Central memory CD8-positive, alpha-beta T cell (primary cell): ENCODE results near the gene SVIP.

Source experiments
- ATAC-seq: fragments of 150-1000 bp; cut with Tn5 transposase; replicated peaks from 2 replicates; pipeline ENCODE4 v1.10.0; 2022; ENCODE audit warnings: mild to moderate bottlenecking, moderate FRiP score, moderate number of reproducible peaks; ENCODE audit not compliant: poor library complexity, severe bottlenecking; ENCODE audit errors: extremely low read depth
- DNase-seq, 2 donors: peaks; one replicate each; pipeline ENCODE4 v3.0.0; 2021; ENCODE audit warnings: low spot score in 2 of 2
- H3K27ac Mint-ChIP-seq: one replicate; pipeline ENCODE4 v1.8.0; 2022; ENCODE audit warnings: low read depth, mild to moderate bottlenecking, moderate library complexity, mixed read lengths
- H3K27me3 Mint-ChIP-seq: one replicate; pipeline ENCODE4 v1.8.0; 2022; ENCODE audit warnings: mixed read lengths
- H3K36me3 Mint-ChIP-seq: one replicate; pipeline ENCODE4 v1.8.0; 2022; ENCODE audit warnings: mild to moderate bottlenecking, moderate library complexity, mixed read lengths; ENCODE audit not compliant: insufficient read depth
- H3K4me1 Mint-ChIP-seq: one replicate; pipeline ENCODE4 v1.8.0; 2022; ENCODE audit warnings: mixed read lengths
- H3K4me3 Mint-ChIP-seq: one replicate; pipeline ENCODE4 v1.8.0; 2022; ENCODE audit warnings: mild to moderate bottlenecking, moderate library complexity, mixed read lengths
- H3K9me3 Mint-ChIP-seq: one replicate; pipeline ENCODE4 v1.8.0; 2022; ENCODE audit warnings: mixed read lengths

SVIP gene

DNA sequence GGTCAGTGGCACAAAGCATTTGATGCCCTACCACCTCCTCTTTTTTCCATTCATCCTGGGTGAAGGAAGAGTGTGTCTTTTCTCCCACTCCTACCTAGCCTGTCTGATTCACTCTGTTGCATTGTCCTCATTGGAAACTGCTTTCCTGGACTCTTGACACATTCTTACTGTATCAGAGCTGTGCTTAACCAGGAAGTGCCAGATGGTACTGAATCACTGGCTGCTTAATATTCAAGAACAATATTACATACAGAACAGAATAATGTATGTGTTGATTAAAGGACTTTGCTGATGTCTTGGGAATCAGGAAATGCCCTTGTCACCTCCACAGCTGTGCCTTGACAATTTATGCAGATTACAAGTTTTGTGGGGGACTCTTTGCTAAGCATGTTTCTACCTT is 44.4 kb downstream of the SVIP start:
- no peak overlapping the region for H3K4me3 Mint-ChIP-seq
- no peaks in the 10 kb centered on the region for H3K36me3 Mint-ChIP-seq
- H3K27ac Mint-ChIP-seq = no peak overlapping the region
- DNase-seq (no peak), ATAC-seq (no peak)
- no peaks in the 10 kb centered on the region for H3K4me1 Mint-ChIP-seq
- H3K9me3 Mint-ChIP-seq = no peaks in the 10 kb centered on the region
- H3K27me3 Mint-ChIP-seq = peaks cover 8% of the 10 kb centered on the region

DNA sequence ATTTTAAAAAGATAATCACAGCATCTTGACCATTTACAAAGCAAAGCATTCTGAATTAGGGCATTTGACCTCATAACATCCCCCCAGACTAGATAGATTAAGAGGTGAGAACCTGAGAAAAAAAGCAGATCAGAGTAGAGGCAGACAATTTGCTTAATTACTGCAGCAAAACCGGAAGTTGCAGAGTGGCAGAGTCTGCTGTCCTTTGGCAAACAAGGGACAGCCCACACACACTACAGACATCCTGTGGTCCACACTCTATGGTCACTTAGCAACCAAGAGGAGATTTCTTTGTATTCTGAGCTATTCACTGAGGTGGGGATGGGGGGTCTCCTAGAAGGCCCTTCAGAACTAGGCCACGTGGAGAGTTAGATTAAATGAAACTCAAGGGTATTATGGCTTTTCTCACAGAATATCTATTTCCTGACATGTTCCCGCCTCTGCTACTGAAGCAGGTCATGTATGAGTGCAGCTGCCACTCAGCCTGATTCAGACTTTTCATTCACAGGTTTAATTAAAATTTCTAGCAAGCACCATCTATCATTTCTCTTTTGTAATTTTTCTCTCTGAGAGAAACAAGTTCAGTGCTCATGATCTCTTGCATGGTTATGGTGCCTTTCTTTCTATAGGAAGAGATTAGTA is 48.5 kb downstream of the SVIP start:
- ATAC-seq (peak; percentile 52), DNase-seq (no peak)
- no peak overlapping the region for H3K27ac Mint-ChIP-seq
- H3K27me3 Mint-ChIP-seq = peaks cover 23% of the 10 kb centered on the region
- H3K4me1 Mint-ChIP-seq = no peaks in the 10 kb centered on the region
- no peaks in the 10 kb centered on the region for H3K9me3 Mint-ChIP-seq
- no peak overlapping the region for H3K4me3 Mint-ChIP-seq
- no peaks in the 10 kb centered on the region for H3K36me3 Mint-ChIP-seq

DNA sequence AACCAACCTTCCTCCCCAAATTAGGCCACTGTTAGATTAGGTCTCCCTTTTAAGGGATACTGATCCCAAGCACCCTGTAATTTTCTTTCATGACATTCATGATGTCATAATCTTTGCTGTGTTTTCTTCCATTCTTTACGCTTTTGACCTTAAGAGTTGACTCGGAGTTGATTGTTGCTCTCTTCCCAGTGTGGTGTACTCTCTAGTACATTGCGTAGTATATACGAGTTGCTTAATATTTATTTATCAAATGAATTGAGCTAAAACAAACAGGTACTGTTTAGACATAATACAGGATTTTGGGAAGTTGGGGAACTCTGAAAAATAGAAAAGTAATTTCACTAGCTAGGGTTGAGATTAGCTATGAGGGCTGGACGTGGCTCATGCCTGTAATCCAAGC is 49.8 kb downstream of the SVIP start:
- ATAC-seq (no peak), DNase-seq (no peak)
- H3K27ac Mint-ChIP-seq = no peak overlapping the region
- no peaks in the 10 kb centered on the region for H3K36me3 Mint-ChIP-seq
- H3K4me1 Mint-ChIP-seq = peaks cover 2% of the 10 kb centered on the region
- no peak overlapping the region for H3K4me3 Mint-ChIP-seq
- peaks cover 28% of the 10 kb centered on the region for H3K27me3 Mint-ChIP-seq
- H3K9me3 Mint-ChIP-seq = no peaks in the 10 kb centered on the region

DNA sequence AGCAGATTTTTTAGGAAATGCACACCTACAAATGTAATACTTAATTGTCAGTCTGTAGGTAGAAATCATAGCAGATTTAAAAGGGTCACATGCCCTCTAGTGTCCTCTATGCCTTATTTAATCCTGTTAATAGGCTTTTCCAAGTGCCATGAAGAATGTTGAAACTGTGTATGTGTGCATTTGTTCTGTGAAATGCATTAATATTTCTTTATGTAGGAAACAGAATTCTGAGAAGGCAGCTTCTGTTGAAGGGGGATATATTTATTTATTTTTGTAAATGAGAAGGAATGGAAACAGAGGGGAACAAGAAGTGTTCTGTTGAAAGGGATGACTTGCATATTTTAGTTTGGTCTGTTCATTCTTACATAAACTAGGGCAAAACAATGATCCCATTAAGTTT is 51.0 kb downstream of the SVIP start:
- Mint-ChIP-seq H3K4me1 (peaks cover 6% of the 10 kb centered on the region), H3K4me3 (no peak overlapping the region), H3K27me3 (peaks cover 36% of the 10 kb centered on the region), H3K9me3 (no peaks in the 10 kb centered on the region), H3K36me3 (no peaks in the 10 kb centered on the region), H3K27ac (no peak overlapping the region)
- no peak for ATAC-seq
- DNase-seq = no peak

DNA sequence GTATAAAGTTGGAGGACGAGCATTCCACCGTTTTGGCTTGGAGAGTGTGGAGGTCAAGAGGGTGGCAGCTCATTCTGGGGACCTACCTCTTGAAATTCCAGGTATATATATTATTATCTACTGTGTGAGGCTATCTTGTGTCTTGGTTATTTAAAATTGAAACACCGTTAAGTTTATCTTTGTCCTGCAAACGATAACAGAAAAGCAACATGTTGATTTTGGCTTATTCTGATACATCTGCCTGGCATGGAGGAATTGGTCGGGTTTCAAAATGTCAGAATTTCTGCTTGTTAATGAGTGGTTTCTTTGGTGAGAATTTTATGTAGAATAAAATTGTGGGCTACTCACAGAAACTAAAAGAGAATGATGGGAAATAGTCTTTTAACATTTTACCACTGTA is 54.4 kb downstream of the SVIP start:
- Mint-ChIP-seq H3K4me3 (no peak overlapping the region), H3K9me3 (no peaks in the 10 kb centered on the region), H3K36me3 (no peaks in the 10 kb centered on the region), H3K4me1 (peaks cover 6% of the 10 kb centered on the region), H3K27me3 (peaks cover 38% of the 10 kb centered on the region), H3K27ac (no peak overlapping the region)
- DNase-seq = no peak
- no peak for ATAC-seq

DNA sequence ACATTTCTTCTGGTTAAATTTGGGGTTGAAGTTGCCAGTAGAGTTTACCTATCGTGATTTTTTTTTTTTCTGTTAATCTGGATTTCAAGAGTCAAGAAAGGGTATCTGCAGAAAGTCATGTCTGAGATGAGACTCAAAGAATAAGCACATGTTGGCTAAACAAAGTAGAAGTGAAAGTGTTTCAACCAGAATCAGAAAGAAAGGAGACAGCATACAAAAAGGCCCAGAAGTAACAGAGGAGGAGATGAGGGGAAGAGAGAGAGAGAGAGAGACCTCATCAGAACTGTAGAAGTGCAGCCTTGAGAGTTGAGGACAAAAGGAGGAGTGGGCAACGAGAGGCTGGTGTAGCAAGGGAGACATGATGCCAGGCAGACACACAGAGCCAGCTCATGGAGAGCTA is 54.9 kb downstream of the SVIP start:
- no peaks in the 10 kb centered on the region for H3K36me3 Mint-ChIP-seq
- peaks cover 38% of the 10 kb centered on the region for H3K27me3 Mint-ChIP-seq
- H3K4me3 Mint-ChIP-seq = no peak overlapping the region
- no peaks in the 10 kb centered on the region for H3K9me3 Mint-ChIP-seq
- peaks cover 6% of the 10 kb centered on the region for H3K4me1 Mint-ChIP-seq
- no peak overlapping the region for H3K27ac Mint-ChIP-seq
- DNase-seq = no peak
- no peak for ATAC-seq

DNA sequence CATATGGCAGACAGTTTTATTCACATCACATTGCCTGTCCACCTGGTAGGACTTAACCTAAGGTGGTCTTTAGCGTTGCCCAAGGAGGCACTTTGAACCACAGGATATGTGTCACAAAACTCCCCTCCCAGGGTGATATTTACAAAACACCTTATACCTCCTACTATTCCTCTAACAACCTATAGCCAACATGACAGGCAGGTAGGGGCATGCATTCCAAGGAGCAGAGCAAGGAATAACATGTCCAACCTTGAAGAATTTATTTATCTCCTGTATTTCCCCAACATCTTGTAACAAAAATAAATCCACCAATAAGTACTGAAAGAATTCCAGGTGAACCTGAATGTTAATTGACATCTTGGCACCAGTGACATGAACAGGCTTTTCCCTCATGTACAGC is 60.5 kb downstream of the SVIP start:
- Mint-ChIP-seq H3K27ac (no peak overlapping the region), H3K4me3 (no peak overlapping the region), H3K27me3 (peaks cover 19% of the 10 kb centered on the region), H3K9me3 (no peaks in the 10 kb centered on the region), H3K4me1 (no peaks in the 10 kb centered on the region), H3K36me3 (no peaks in the 10 kb centered on the region)
- DNase-seq (no peak), ATAC-seq (no peak)
